ENCODE measurements around the gene TBX4. TPM values are rescaled to one million over a fixed set of nuclear protein-coding genes. Genes with fewer than 3 reads are reported as not detected.

TBX4 gene
- total RNA-seq, 1 donor from 2014 or later = not detected

GRCh38 chr17:61423967-61424649 lies 28.1 kb upstream of the TBX4 start:
- Histone ChIP-seq H3K4me3 (no peak overlapping the region), H3K27ac (no peak overlapping the region), H3K27me3 (peaks cover 39% of the 10 kb centered on the region), H3K79me2 (ENCODE audit: low read depth) (no peaks in the 10 kb centered on the region), H4K20me1 (ENCODE audit: low read depth) (no peaks in the 10 kb centered on the region), H3K9ac (no peak overlapping the region), H3F3A (ENCODE audit: low read depth) (no peaks in the 10 kb centered on the region), H3K9me3 (ENCODE audit: low read depth) (no peaks in the 10 kb centered on the region), H3K4me1 (no peaks in the 10 kb centered on the region), H2AFZ (replicated peaks) (no peak overlapping the region), H3K36me3 (no peaks in the 10 kb centered on the region), H3K4me2 (no peak overlapping the region)
- no peak overlapping the region for H3K4me3 Mint-ChIP-seq
- no peaks in the 10 kb centered on the region for H3K9me3 Mint-ChIP-seq
- H3K4me1 Mint-ChIP-seq = no peaks in the 10 kb centered on the region
- no peak for DNase-seq (ENCODE audit: low spot score)
- no peak overlapping the region for H3K27ac Mint-ChIP-seq
- TF ChIP-seq EZH2phosphoT487 (IDR thresholded peaks at IDR 0.05) (no peak), CTCF (IDR thresholded peaks at IDR 0.05) (no peak), EZH2 (IDR thresholded peaks at IDR 0.05) (no peak)
- peaks cover 11% of the 10 kb centered on the region for H3K27me3 Mint-ChIP-seq (ENCODE audit: insufficient read depth, low read depth)
- H3K36me3 Mint-ChIP-seq = no peaks in the 10 kb centered on the region

GRCh38 chr17:61425682-61426481 lies 26.3 kb upstream of the TBX4 start:
- Mint-ChIP-seq H3K4me1 (no peaks in the 10 kb centered on the region), H3K9me3 (no peaks in the 10 kb centered on the region)
- no peak overlapping the region for H3K9ac ChIP-seq

GRCh38 chr17:61426482-61427304 lies 25.5 kb upstream of the TBX4 start:
- Mint-ChIP-seq H3K36me3 (no peaks in the 10 kb centered on the region), H3K27me3 (ENCODE audit: insufficient read depth, low read depth) (peaks cover 11% of the 10 kb centered on the region), H3K4me3 (no peak overlapping the region), H3K9me3 (no peaks in the 10 kb centered on the region), H3K4me1 (no peaks in the 10 kb centered on the region), H3K27ac (no peak overlapping the region)
- Histone ChIP-seq H3K79me2 (ENCODE audit: low read depth) (no peaks in the 10 kb centered on the region), H3K9me3 (ENCODE audit: low read depth) (no peaks in the 10 kb centered on the region), H3K27ac (no peak overlapping the region), H3K27me3 (peaks cover 22% of the 10 kb centered on the region), H3K4me1 (no peaks in the 10 kb centered on the region), H4K20me1 (ENCODE audit: low read depth) (no peaks in the 10 kb centered on the region), H3K36me3 (no peaks in the 10 kb centered on the region), H3F3A (ENCODE audit: low read depth) (no peaks in the 10 kb centered on the region), H3K4me3 (no peak overlapping the region), H2AFZ (replicated peaks) (no peak overlapping the region), H3K4me2 (no peak overlapping the region), H3K9ac (no peak overlapping the region)
- no peak for DNase-seq (ENCODE audit: low spot score)
- TF ChIP-seq CTCF (IDR thresholded peaks at IDR 0.05) (no peak), EZH2 (IDR thresholded peaks at IDR 0.05) (no peak), EZH2phosphoT487 (IDR thresholded peaks at IDR 0.05) (no peak)

More at GRCh38 chr17:61425682-61426481, 26.3 kb upstream of the TBX4 start:
- Histone ChIP-seq H3K79me2 (ENCODE audit: low read depth) (no peaks in the 10 kb centered on the region), H3K27me3 (peaks cover 30% of the 10 kb centered on the region), H3F3A (ENCODE audit: low read depth) (no peaks in the 10 kb centered on the region), H3K4me3 (no peak overlapping the region), H3K4me2 (no peak overlapping the region), H3K36me3 (no peaks in the 10 kb centered on the region), H4K20me1 (ENCODE audit: low read depth) (no peaks in the 10 kb centered on the region), H3K27ac (no peak overlapping the region), H2AFZ (replicated peaks) (peak overlapping the region; percentile 89), H3K9me3 (ENCODE audit: low read depth) (no peaks in the 10 kb centered on the region), H3K4me1 (no peaks in the 10 kb centered on the region)
- Mint-ChIP-seq H3K27ac (no peak overlapping the region), H3K4me3 (no peak overlapping the region), H3K27me3 (ENCODE audit: insufficient read depth, low read depth) (peaks cover 8% of the 10 kb centered on the region), H3K36me3 (no peaks in the 10 kb centered on the region)
- TF ChIP-seq CTCF (IDR thresholded peaks at IDR 0.05) (peak; percentile 39), EZH2phosphoT487 (IDR thresholded peaks at IDR 0.05) (no peak)
- DNase-seq (ENCODE audit: low spot score) = peak; percentile 53
